ENCODE data around the gene GTPBP4.

GTPBP4 gene

GRCh38 chr10:1048349-1048731 lies 60.1 kb downstream of the GTPBP4 start:
- ATAC-seq, result peak; percentile 0; the same call in 1 of the 3 replicates
- TF ChIP-seq TSHZ2 (CRISPR knock-in tag; IDR thresholded peaks at IDR 0.05), result no peak
- TF ChIP-seq PPARA (CRISPR knock-in tag; IDR thresholded peaks at IDR 0.05; ENCODE audit: borderline replicate concordance), result no peak
- TF ChIP-seq ZFP30 (CRISPR knock-in tag; IDR thresholded peaks at IDR 0.05), result no peak

- ATAC-seq, result peak; percentile 92
- TF ChIP-seq TCF4 (CRISPR knock-in tag; IDR thresholded peaks at IDR 0.05; ENCODE audit: borderline replicate concordance) (no peak), TSHZ2 (CRISPR knock-in tag; IDR thresholded peaks at IDR 0.05) (peak; percentile 9; the same call in 1 of the 2 replicates), TOX (CRISPR knock-in tag; IDR thresholded peaks at IDR 0.05; ENCODE audit: borderline replicate concordance) (0 out of 2 replicates have a peak, but pooled peaks have one; percentile 19), ZFP3 (CRISPR knock-in tag; IDR thresholded peaks at IDR 0.05) (0 out of 2 replicates have a peak, but pooled peaks have one; percentile 37), ZNF565 (CRISPR knock-in tag; conservative IDR thresholded peaks at IDR 0.05; ENCODE audit: low read depth) (no peak; the same call in 1 of the 2 replicates)
Measured at GRCh38 chr10:1048732-1049424, 60.6 kb downstream of the GTPBP4 start, which contains the start of gene IDI1. IDI1 (minus strand) TSS chr10:1049119; CDS start chr10:1049003, 116 bp downstream.

GRCh38 chr10:1049425-1049958 lies 61.3 kb downstream of the GTPBP4 start:
- TF ChIP-seq PATZ1 (CRISPR knock-in tag; IDR thresholded peaks at IDR 0.05; ENCODE audit: borderline replicate concordance), result no peak
- TF ChIP-seq CSDC2 (CRISPR knock-in tag; IDR thresholded peaks at IDR 0.05), result no peak
- no peak for TF ChIP-seq ARNTL (CRISPR knock-in tag; IDR thresholded peaks at IDR 0.05; ENCODE audit: borderline replicate concordance, low read depth)
- TF ChIP-seq BACH2 (CRISPR knock-in tag; IDR thresholded peaks at IDR 0.05; ENCODE audit: borderline replicate concordance), result no peak
- TF ChIP-seq ZNF565 (CRISPR knock-in tag; conservative IDR thresholded peaks at IDR 0.05; ENCODE audit: low read depth), result no peak
- no peak for TF ChIP-seq CSRNP3 (CRISPR knock-in tag; IDR thresholded peaks at IDR 0.05)
- TF ChIP-seq PPARA (CRISPR knock-in tag; IDR thresholded peaks at IDR 0.05; ENCODE audit: borderline replicate concordance), result no peak
- TF ChIP-seq ZC3H10 (CRISPR knock-in tag; IDR thresholded peaks at IDR 0.05), result no peak
- TF ChIP-seq GLIS3 (CRISPR knock-in tag; IDR thresholded peaks at IDR 0.05), result no peak
- TF ChIP-seq TCF4 (CRISPR knock-in tag; IDR thresholded peaks at IDR 0.05; ENCODE audit: borderline replicate concordance), result no peak
- TF ChIP-seq ISL1 (CRISPR knock-in tag; IDR thresholded peaks at IDR 0.05), result no peak
- no peak for TF ChIP-seq ZNF8 (CRISPR knock-in tag; IDR thresholded peaks at IDR 0.05)
- TF ChIP-seq ZNF70 (CRISPR knock-in tag; IDR thresholded peaks at IDR 0.05), result no peak

GRCh38 chr10:1050145-1050544 lies 61.9 kb downstream of the GTPBP4 start:
- no peak for ATAC-seq
- no peak for TF ChIP-seq PATZ1 (CRISPR knock-in tag; IDR thresholded peaks at IDR 0.05; ENCODE audit: borderline replicate concordance)
- TF ChIP-seq GLIS3 (CRISPR knock-in tag; IDR thresholded peaks at IDR 0.05), result no peak
- no peak for TF ChIP-seq ZNF70 (CRISPR knock-in tag; IDR thresholded peaks at IDR 0.05)
- no peak for TF ChIP-seq ZC3H10 (CRISPR knock-in tag; IDR thresholded peaks at IDR 0.05)
- TF ChIP-seq POU6F1 (CRISPR knock-in tag; IDR thresholded peaks at IDR 0.05; ENCODE audit: borderline replicate concordance, low read depth), result no peak
- no peak for TF ChIP-seq ZNF565 (CRISPR knock-in tag; conservative IDR thresholded peaks at IDR 0.05; ENCODE audit: low read depth)
- TF ChIP-seq CREB5 (CRISPR knock-in tag; IDR thresholded peaks at IDR 0.05; ENCODE audit: low read depth), result no peak
- no peak for TF ChIP-seq ZFP30 (CRISPR knock-in tag; IDR thresholded peaks at IDR 0.05)
- no peak for TF ChIP-seq CSDC2 (CRISPR knock-in tag; IDR thresholded peaks at IDR 0.05)

More at GRCh38 chr10:1049425-1049958, 61.3 kb downstream of the GTPBP4 start:
- ATAC-seq, result peak; percentile 5

All from SK-N-SH treated with all-trans-retinoic acid at 6 μM for 48 hours (cell line).